Measurements from ENCODE around the gene TIMM13.
"Not testable (repeated sequence)": the region's sequence is repeated elsewhere in the genome, so short reads cannot be mapped to it uniquely, and the experiment has no call there.

The TIMM13 gene

DNA sequence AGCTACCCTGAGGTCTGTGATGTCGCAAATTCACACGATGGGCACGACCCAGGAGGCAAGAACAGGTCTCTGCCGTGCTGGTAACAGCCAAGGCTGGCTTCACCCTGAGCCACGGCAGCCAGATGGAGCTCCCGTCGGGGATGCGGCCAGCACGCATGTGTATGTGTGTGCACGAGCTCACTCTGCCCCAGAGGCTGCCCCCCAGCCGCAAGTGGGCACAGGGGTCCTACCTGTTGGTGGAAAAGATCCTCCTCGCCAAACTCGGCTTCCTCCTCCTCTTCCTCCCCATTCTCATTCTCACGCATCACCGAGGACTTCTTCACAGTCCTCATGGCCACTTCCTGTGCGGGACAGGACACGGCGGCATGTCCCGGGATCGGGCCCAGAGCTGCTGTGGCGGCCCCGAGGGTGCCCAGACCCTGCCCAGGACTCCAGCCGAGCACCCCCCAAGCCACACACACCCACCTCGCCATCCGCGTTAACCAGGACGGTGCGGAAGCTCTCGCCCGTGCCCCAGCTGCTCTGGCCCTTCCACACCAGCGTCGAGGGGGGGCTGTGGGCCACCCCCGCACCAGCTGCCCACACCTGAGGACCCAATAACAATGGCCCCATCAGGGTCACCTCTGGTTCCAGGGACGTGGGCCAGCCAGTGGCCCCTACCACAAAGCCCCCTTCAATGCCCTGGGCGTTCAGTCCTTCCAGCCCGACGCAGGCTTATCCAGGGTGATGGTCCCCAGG lies 4.1 kb upstream of the TIMM13 start:
- DNase-seq (ENCODE audit: low read depth) = no peak

DNA sequence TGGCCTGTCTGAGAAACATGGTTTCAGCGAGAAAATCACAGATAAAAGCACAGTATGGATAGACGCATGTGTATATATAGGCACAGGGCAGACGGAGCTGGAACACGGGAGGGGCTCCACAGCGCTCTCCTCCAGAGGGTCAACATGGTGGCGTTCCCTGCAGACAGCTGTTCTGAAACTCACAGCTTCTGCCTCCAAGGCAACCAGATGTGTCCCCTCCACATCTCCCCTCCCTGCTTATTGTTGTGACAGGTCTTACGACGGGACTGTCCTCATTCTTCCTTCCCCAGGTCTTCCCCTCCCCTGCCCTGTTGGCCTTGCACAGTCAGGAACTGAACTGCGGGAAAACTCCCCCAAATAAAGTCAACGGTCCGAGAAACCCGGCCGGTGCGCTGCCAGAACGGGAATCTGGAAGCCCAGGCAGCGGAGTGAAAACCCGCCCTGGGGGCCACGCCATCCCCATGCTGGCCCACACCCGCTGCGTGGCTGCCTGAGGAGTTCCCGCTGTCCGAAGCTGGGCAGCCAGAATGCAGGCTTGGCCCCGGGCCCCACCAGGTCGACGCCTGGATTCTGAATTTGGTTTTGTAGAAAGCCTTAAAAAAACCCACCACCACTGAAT lies 2.6 kb upstream of the TIMM13 start:
- no peak for DNase-seq (ENCODE audit: low read depth)

DNA sequence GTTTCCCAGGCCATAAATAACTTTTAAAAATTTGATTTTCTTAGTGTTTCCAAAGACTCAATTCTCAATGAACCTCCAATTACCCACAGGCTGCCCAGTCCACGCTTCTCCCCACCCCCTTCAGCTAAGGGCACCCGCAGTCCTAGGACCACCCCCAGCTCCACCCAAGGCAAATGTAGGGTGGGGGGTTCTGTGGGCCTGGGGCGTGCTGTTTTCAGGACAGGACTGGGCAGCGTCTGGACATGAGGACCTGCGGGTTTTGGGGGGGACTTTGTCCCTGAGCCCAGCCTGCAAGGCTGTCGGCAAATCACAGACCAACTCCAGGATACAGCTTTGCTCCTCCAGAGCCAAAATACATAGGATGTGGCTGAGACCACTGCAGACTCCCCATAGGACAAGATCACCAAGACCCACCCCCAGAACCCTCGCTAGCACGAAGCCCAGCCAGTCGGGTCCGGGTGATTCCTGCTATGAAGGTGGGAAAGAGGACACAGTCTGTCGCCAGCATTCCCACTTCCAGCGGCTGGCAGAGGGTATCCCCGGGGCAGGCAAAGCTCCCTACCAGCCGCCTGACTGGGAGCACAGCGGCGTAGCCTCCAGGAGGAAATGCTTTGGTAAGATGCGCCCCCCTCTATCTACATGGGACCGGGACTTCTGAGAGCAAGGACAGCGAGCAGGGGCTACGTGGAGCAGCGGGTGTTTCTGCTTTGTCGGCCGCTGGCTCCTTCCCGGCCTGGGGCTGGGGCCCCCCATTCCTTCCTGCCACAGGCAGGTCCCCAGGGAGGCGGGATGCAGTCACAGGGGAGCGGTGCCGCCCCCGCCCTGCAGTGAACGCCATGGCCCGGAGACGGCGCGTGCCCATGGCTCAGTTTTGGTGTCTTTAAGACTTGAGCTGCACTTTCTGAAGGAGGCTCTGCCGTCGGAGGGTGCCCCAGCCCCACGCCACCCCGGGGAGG lies 1.6 kb upstream of the TIMM13 start:
- no peak for DNase-seq (ENCODE audit: low read depth)

DNA sequence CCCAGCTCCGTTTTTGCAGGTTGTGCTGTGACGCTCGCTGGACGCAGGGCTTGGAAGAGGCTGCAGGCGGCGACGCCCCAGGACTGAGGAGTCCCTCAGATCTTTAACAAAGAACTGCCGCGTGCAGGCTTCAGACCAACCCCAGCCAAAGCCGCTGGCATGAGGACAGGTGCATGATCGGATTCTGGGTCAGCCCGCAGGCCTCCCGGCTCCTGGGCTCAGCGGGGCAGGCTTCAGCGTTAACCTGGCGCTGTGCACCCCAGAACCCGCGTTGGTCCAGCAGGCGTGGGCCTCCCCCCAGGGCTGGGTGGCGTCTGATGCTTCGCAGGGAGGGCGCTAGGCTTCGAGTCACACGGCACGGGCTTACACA lies 920 bp upstream of the TIMM13 start:
- no peak for DNase-seq (ENCODE audit: low read depth)

DNA sequence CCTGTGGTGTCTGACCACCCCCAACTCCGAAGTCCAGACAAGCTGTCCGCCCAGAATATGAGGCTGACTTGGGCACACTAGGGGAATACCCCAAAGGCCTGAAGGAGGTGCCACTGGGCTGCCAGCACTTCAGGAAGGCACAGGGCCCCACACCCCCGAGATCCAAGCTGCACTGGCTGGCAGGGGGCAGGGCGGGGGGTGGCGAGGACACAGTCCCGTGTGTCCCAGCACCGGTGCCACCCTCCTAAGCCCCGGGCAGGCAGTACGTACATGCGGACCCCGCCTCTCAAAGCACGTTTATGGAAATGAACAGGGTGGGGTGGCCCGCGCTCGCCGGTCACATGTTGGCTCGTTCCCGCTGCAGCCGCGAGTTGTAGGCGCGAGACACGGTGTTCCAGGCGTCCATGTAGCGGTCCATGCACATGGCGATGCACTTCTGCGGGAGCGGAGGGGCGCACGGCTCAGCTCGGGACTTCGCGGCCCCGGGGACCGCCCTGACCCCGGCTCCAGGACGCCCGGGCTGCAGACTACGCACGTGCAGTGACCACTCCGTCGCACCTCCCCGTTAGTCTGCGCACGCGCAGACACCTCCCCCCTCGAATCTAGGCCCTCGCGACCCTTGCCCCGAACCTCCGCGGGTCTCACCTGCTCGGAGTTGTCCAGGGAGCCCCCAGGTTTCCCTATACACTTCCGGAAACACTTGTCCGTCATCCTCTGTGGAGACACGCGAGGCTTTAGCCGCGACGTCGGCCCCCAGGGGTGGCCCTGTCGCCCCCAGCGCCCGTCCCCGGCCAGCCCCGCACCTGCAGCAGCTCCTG lies 566 bp downstream of the TIMM13 start:
- DNase-seq (ENCODE audit: low read depth) = no peak

- no peak for DNase-seq (ENCODE audit: low read depth)
These were observed 1.5 kb downstream of the TIMM13 start for GRCh38 chr19:2425622-2426581.

GRCh38 chr19:2424686-2425621 lies 2.4 kb downstream of the TIMM13 start:
- no peak for DNase-seq (ENCODE audit: low read depth)

DNA sequence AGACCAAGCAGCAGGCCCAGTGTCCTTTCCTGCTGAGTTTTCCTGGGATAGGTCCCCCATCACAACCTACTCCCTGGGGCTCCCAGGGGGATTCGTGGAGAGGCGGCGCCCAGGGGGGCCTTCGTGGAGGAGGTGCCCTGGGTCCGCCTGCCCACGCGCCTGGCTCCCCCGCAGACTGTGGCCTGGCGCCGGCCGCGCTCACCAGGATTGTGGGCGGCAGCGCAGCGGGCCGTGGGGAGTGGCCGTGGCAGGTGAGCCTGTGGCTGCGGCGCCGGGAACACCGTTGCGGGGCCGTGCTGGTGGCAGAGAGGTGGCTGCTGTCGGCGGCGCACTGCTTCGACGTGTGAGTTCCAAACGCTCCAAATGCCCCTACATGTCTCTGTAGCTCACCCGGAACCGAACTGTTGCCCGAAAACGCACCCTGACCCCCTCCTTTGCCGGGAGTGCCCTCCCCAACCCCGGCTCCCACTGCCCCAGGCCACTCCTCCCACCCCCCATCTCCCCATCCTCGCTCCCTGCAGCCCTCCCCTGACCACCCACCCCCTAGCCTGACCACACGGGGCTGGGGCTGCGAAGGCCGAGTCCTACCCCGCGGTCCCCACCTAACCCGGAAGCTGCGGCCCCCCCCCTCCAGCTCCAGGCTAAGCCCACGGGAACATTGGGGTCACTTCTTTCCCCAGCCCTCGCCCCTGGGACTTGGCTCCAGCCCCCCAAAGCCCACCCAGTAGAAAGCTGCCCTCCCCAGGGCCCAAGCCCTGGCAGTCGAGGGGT lies 3.3 kb downstream of the TIMM13 start:
- DNase-seq (ENCODE audit: low read depth) = no peak

GRCh38 chr19:2423071-2423914 lies 4.1 kb downstream of the TIMM13 start:
- no peak for DNase-seq (ENCODE audit: low read depth)

GRCh38 chr19:2421581-2422306 lies 5.6 kb downstream of the TIMM13 start:
- no peak for DNase-seq (ENCODE audit: low read depth)

DNA sequence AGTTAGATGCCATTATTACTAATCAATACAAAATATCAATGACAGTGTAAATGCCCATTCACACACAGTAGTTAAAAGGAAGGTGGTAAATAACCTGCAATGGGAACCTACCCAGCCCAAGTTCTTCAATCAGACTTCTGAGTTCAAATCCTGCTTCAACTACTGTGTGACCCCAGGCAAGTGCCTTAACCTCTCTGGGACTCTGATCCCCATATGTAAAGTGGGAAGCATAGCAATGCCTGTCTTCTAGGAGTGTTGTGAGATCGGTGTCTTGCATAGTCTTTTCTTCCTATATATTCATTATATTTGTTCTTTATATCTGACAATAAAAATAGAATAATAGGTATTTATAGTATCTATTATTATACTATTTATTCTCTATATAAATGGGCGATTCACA lies 6.9 kb downstream of the TIMM13 start:
- DNase-seq (ENCODE audit: low read depth) = no peak

DNA sequence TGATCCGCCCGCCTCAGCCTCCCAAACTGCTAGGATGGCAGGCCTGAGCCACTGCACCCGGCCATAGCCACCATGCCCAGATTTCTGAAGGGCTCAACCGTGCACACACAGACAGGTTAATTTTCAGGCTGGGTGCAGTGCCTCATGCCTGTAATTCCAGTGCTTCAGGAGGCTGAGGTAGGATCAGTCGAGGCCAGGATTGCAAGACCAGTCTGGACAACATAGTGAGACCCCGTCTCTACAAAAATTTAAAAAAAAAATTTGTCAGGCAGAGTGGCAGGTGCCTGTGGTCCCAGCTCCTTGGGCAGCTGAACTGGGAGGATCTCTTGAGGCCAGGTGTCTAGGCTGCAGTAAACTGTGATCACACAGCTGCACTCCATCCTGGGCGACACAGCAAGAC lies 7.6 kb downstream of the TIMM13 start:
- DNase-seq (ENCODE audit: low read depth) = no peak

- DNase-seq (ENCODE audit: low read depth) = no peak
These were observed 9.4 kb downstream of the TIMM13 start for GRCh38 chr19:2417881-2418406.

DNA sequence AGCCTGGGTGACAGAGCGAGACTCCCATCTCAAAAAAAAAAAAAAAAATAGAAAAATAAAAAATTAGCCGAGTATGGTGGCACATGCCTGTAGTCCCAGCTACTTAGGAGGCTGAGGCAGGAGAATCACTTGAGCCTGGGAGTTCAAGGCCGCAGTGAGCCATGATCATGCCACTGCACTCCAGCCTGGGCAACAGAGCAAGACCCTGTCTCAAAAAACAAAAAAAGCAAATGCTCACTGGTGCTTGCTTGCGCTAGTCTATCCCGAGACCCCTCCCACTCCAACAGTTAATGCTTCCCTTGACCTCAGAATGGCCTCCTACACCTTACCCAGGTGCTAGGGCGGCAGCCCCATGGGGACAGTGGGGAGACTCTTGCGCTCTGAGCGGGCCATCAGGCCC lies 9.9 kb downstream of the TIMM13 start:
- not testable (repeated sequence) for DNase-seq (ENCODE audit: low read depth)

DNA sequence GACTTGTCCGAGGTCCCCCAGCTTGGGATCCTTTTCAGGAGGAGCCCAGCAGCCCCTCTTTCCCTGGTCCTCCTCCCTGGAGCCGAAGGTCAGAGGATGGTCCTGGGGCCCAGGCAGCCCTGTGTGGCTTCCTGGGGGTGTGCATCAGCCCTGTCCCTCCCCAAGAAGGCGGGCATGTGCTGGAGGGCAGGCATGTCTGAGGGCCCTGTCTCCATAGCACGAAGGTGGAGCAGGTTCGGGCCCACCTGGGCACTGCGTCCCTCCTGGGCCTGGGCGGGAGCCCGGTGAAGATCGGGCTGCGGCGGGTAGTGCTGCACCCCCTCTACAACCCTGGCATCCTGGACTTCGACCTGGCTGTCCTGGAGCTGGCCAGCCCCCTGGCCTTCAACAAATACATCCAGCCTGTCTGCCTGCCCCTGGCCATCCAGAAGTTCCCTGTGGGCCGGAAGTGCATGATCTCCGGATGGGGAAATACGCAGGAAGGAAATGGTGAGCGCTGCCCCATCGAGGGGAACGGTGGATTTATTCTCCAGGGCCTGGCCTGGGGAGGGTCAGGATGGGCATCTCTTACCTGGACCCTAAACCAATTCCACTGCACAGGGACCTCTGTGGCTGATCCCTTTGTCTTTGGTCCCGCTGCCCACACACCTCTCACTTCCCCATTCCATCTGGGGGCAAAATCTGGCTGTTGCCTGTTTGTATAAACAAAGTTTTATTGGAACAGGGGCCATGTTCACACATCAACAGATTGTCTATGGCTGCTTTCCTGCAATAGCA lies 10.9 kb downstream of the TIMM13 start:
- no peak for DNase-seq (ENCODE audit: low read depth)

DNA sequence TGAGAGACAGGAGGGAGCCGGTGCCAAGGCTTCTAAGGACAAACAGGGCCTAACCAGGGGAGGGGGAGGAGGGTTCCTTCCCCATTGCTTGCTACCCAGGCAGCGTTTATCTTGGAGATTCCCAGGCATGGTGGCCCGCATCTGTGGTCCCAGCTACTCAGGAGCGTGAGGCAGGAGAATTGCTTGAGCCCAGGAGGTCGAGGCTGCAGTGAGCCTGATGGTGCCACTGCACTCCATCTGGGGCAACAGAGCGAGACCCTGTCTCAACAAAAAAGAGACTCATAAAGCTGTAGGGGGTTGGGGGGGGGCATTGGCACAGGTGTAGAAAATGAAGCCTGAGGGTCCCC lies 11.4 kb downstream of the TIMM13 start:
- DNase-seq (ENCODE audit: low read depth) = no peak
